22Rv1 (cell line): ENCODE data around the gene DDAH1.

ENCODE experiments used
- CTCF ChIP-seq: fragments of 450-650 bp; IDR thresholded peaks from 2 replicates; pipeline ENCODE4 v1.5.1; 2017; ENCODE audit warnings: mild to moderate bottlenecking
- ZFX ChIP-seq: fragments of 450-650 bp; IDR thresholded peaks from 2 replicates; pipeline ENCODE4 v1.6.1; 2017; ENCODE audit warnings: antibody characterized with exemption, borderline replicate concordance

DNA sequence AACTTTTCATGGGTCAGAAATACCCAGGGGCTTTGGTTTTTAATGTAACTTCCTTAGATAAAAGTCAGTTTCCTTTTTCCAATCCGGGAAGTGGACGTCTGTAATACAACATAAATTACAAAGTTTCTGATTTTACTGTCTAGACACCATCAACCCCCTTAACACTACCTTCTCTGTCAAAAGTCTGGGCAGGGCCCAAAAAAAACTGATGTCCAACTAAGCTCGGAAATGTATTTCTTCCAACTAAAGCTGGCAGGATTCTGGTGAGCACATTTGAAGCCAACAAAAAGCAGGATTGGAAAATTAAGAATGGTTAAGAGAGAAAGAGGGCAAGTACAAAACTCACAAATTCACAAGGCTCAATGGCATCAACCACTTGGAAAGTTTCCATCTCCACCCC lies 24.3 kb downstream of the DDAH1 start:
- no peak for TF ChIP-seq CTCF
- TF ChIP-seq ZFX = no peak
